ENCODE data around the gene RPL12.

- TF ChIP-seq POLR2A (IDR thresholded peaks at IDR 0.05) (no peak), CTCF (IDR thresholded peaks at IDR 0.05) (no peak)
These were observed 23.4 kb upstream of the RPL12 start for GRCh38 chr9:127474592-127474991.
